ENCODE measurements around the gene PIAS1.
"Not testable (repeated sequence)": the region's sequence is repeated elsewhere in the genome, so short reads cannot be mapped to it uniquely, and the experiment has no call there.

PIAS1 gene

DNA sequence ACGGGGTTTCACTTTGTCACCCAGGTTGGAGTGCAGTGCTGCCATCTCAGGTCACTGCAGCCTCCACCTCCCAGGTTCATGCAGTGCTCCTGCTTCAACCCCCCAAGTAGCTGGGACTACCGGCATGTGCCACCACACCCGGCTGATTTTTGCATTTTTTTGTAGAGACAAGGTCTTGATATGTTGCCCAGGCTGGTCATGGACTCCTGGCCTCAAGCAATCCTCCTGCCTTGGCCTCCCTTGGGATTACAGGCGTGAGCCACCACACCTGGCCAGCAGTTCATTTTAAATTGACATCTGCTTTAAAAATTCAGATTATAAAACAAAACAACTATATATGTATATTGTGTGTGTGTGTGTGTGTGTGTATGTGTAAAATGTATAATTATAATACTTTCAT, 112.7 kb downstream of the PIAS1 start:
- no peak for DNase-seq (ENCODE audit: low read depth, low spot score)
- no peak overlapping the region for H3K27ac ChIP-seq

- H3K27ac ChIP-seq; DNase-seq (ENCODE audit: low read depth, low spot score): not testable (repeated sequence)
These were observed 117.9 kb downstream of the PIAS1 start for GRCh38 chr15:68172037-68172436.

DNA sequence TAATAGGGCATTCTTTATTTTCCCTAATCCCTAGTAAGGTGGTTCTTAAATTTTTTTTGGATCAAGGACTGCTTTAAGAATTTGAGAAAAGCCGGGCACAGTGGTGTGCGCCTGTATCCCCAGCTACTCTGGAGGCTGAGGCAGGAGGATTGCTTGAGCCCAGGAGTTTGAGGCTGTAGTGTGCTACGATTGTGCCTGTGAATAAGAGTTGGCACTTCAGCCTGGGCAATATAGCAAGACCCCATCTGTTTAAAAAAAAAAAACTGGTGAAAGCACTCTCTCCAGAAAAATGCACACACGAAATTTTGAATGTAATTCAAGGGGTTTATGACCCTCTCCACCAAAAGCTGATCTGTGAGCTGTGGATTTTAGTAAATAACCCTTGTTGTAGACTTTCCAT, 119.0 kb downstream of the PIAS1 start:
- no peak overlapping the region for H3K27ac ChIP-seq
- DNase-seq (ENCODE audit: low read depth, low spot score), result no peak

DNA sequence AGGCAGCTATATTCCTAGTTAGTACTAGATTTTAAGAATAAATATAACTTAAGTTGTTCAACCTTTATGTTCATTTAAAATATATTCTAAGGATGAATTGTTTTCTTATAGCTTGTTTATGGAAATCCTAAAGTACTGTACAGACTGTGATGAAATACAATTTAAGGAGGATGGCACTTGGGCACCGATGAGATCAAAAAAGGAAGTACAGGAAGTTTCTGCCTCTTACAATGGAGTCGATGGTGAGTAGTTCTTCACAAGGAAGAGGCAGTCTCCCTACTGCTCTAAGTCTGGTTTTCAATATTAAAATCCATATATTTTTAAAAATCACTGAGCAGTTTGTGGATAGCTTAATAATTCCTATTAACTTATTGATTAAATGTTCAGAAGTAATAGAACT, 121.4 kb downstream of the PIAS1 start:
- no peak overlapping the region for H3K27ac ChIP-seq
- DNase-seq (ENCODE audit: low read depth, low spot score), result no peak

GRCh38 chr15:68176601-68177000, 122.5 kb downstream of the PIAS1 start:
- DNase-seq (ENCODE audit: low read depth, low spot score), result no peak
- no peak overlapping the region for H3K27ac ChIP-seq

- H3K27ac ChIP-seq, result no peak overlapping the region
- no peak for DNase-seq (ENCODE audit: low read depth, low spot score)
These were observed 123.6 kb downstream of the PIAS1 start for GRCh38 chr15:68177742-68178141.

DNA sequence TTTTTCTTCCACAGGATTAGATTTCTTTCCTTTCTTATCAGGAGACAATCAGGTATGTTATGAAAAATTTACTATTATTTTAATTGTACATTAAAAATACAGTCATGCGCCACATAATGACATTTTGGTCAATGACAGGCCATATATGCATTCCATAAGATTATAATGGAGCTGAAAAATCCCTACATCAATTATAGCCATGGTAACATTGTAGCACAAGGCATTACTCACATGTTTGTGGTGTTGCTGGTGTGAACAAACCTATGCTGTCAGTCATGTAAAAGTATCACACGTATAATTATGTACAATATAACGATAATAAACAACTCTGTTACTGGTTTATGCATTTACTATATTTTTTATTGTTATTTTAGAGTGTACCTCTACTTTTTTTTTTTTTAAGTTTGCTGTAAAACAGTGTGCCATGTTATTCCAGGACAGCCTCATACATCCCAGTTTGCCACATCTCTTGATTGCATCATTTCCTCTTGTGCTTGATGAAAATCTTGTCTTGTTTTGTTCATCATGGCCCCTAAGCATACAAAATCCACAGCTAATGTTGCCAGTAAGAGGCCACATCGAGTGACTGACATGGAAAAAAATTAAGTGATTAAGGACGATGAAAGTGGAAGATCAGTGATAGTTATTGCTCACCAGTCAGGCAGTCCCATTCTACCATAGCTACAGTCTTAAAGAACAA, 129.7 kb downstream of the PIAS1 start:
- peak overlapping the region; percentile 23 for H3K27ac ChIP-seq
- DNase-seq (ENCODE audit: low read depth, low spot score), result no peak

DNA sequence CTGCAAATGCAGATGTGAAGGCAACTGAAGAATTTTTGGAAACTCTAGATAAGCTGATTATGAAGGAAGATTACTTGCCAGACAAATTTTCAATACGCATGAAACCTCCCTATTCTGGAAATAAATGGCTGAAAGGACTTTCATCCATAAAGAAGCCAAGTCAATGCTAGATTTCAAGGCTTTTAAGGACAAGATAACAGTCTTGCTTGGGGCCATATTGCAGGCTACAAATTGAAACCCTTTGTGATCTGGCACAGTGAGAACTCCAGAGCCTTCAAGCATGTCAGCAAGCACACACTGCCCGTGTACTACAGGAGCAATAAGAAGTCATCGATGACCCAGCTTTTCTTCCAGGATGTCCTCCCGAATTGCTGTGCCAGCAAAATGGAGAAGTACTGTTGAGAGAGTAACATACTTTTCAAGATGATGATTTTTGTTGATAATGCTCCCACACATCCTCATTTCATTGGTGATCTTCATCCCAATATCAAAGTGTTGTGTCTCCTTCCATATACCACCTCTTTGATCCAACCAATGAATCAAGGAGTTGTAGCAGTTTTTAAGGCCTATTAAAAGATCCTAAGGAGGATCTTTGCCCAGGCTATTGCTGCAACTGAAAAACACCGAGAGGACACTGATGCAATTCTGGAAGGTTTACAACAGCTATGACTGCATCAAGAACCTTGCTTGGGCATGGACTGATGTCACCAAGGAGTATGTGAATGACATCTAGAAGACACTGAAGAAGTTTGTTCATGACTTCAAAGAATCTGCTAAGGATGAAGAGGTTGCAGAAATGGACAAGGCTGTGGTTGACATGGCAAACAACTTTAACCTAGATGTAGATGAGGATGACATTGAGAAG, 130.7 kb downstream of the PIAS1 start:
- no peak for DNase-seq (ENCODE audit: low read depth, low spot score)
- peak overlapping the region; percentile 23 for H3K27ac ChIP-seq

DNA sequence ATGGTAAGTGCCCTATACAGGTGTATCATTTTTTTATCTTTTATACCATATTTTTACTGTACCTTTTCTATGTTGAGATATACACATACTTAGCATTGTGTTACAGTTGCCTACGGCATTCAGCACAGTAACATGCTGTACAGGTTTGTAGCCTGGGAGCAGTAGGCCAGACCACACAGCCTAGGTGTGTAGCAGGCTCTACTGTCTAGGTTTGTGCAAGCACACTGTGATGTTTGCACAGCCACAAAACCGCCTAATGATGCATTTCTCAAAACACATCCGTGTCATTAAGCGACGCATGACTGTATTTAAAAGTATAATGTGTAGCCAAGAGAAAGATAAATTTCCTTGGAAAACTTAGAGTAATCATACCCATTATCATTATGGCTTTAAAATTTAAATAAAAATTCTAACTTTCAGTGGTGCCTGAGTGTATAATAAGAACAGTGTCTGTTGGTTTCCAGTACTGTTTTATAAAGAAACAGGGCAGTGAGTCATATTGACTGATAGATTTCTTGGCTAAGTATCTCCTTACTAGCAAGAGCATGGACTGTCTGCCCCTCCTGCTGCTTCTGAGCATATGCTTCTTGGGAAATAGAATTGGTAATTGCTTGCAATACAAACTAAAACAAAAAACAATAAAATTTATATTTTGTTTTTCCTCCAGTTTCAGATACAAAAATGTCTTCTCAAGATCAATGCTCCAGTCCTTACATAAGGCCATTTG, 132.7 kb downstream of the PIAS1 start:
- no peak for DNase-seq (ENCODE audit: low read depth, low spot score)
- no peak overlapping the region for H3K27ac ChIP-seq

GRCh38 chr15:68187559-68187958, 133.4 kb downstream of the PIAS1 start:
- H3K27ac ChIP-seq, result no peak overlapping the region

GRCh38 chr15:68188647-68189046, 134.5 kb downstream of the PIAS1 start:
- no peak overlapping the region for H3K27ac ChIP-seq
- DNase-seq (ENCODE audit: low read depth, low spot score), result no peak

More at GRCh38 chr15:68187559-68187958, 133.4 kb downstream of the PIAS1 start:
- no peak for DNase-seq (ENCODE audit: low read depth, low spot score)

GRCh38 chr15:68190048-68190447, 135.9 kb downstream of the PIAS1 start:
- no peak overlapping the region for H3K27ac ChIP-seq
- no peak for DNase-seq (ENCODE audit: low read depth, low spot score)

- DNase-seq (ENCODE audit: low read depth, low spot score), result no peak
- H3K27ac ChIP-seq, result no peak overlapping the region
These were observed 137.4 kb downstream of the PIAS1 start for GRCh38 chr15:68191555-68191954.

GRCh38 chr15:68192117-68192516, 138.0 kb downstream of the PIAS1 start:
- no peak overlapping the region for H3K27ac ChIP-seq
- no peak for DNase-seq (ENCODE audit: low read depth, low spot score)

DNA sequence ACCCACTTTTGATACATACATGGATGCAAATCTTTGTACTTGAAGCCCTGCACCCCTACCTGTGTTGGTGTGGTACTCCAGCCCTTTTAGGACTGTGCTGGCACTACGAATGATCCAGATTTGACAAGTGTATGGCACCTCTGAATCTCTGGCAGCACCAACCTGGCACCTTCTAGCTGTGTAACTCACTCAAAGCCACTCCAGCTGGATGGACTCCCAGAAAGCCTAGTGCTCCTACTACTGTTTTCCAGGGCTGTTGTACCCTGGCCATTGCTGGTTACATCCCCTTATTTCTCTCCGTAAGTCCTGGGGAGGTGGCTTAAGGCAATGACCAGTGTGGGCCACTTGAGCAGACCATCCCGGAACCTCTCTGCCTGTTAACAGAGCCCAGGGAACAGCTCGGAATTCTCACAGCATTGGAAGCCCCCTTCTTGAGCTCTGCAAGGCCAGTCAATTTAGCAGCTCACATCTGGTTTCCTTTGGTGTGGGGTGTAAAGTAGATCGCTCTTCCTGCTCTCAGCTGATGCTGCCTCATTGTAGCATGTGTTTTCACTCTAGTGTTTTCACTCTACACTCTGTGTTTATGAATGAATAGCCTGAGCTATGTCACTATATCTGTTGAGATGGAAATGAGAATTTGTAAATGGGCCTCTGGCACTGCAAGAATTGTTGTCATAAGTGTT, 138.8 kb downstream of the PIAS1 start:
- H3K27ac ChIP-seq, result no peak overlapping the region

GRCh38 chr15:68195336-68196112, 141.4 kb downstream of the PIAS1 start:
- DNase-seq (ENCODE audit: low read depth, low spot score), result no peak
- H3K27ac ChIP-seq, result no peak overlapping the region

More for the DNA sequence above, 138.8 kb downstream of the PIAS1 start:
- no peak for DNase-seq (ENCODE audit: low read depth, low spot score)

GRCh38 chr15:68196445-68197169, 142.5 kb downstream of the PIAS1 start:
- no peak overlapping the region for H3K27ac ChIP-seq
- no peak for DNase-seq (ENCODE audit: low read depth, low spot score)

GRCh38 chr15:68197170-68197492, 143.0 kb downstream of the PIAS1 start:
- no peak for DNase-seq (ENCODE audit: low read depth, low spot score)
- H3K27ac ChIP-seq, result no peak overlapping the region
